GM23248 (cell line): Measurements from ENCODE around the gene HTT. TPM values are rescaled to one million over a fixed set of nuclear protein-coding genes. Genes with fewer than 3 reads are reported as not detected.

Experiments used
- DNase-seq: peaks from one replicate; pipeline ENCODE4 v3.0.0-alpha.2; 2015
- H2AFZ ChIP-seq: fragments of 200-600 bp; sonication (generic); 2 replicates; pipeline ENCODE4 v1.6.1; 2016; ENCODE audit warnings: antibody characterized with exemption
- H3F3A ChIP-seq: fragments of 200-600 bp; sonication (generic); 2 replicates; pipeline ENCODE4 v1.6.1; 2016; ENCODE audit warnings: mild to moderate bottlenecking, antibody characterized with exemption, mixed run types; ENCODE audit not compliant: insufficient read depth
- H3K27ac ChIP-seq: fragments of 200-600 bp; sonication (generic); 2 replicates; pipeline ENCODE4 v1.5.1; 2016; ENCODE audit warnings: mild to moderate bottlenecking
- H3K27me3 ChIP-seq: fragments of 200-600 bp; sonication (generic); replicated peaks from 2 replicates; pipeline ENCODE4 v1.6.1; 2016; ENCODE audit warnings: mild to moderate bottlenecking; ENCODE audit not compliant: insufficient read depth
- H3K36me3 ChIP-seq: fragments of 200-600 bp; sonication (generic); 2 replicates; pipeline ENCODE4 v1.6.1; 2016; ENCODE audit warnings: low read depth, mild to moderate bottlenecking
- H3K4me1 ChIP-seq: fragments of 200-600 bp; sonication (generic); 2 replicates; pipeline ENCODE4 v1.6.1; 2016; ENCODE audit warnings: mild to moderate bottlenecking; ENCODE audit not compliant: insufficient read depth
- H3K4me2 ChIP-seq: fragments of 200-600 bp; sonication (generic); one replicate; pipeline ENCODE4 v1.6.1; 2016; ENCODE audit warnings: mild to moderate bottlenecking; ENCODE audit not compliant: unreplicated experiment
- H3K4me3 ChIP-seq: fragments of 200-600 bp; sonication (generic); 2 replicates; pipeline ENCODE4 v1.5.1; 2016; ENCODE audit warnings: mild to moderate bottlenecking
- H3K79me2 ChIP-seq: fragments of 200-600 bp; sonication (generic); 2 replicates; pipeline ENCODE4 v1.6.1; 2016; ENCODE audit warnings: mild to moderate bottlenecking; ENCODE audit not compliant: insufficient read depth
- H3K9ac ChIP-seq: fragments of 200-600 bp; sonication (generic); 2 replicates; pipeline ENCODE4 v1.6.1; 2016; ENCODE audit warnings: mild to moderate bottlenecking
- H3K9me2 ChIP-seq: fragments of 200-600 bp; sonication (generic); 2 replicates; pipeline ENCODE4 v1.6.1; 2016; ENCODE audit warnings: mixed run types, mild to moderate bottlenecking, moderate library complexity; ENCODE audit not compliant: insufficient read depth
- H3K9me3 ChIP-seq: fragments of 200-600 bp; sonication (generic); one replicate; pipeline ENCODE4 v1.6.1; 2017; ENCODE audit warnings: low read depth
- H4K20me1 ChIP-seq: fragments of 200-600 bp; sonication (generic); 2 replicates; pipeline ENCODE4 v1.6.0; 2016; ENCODE audit not compliant: insufficient read depth
- EZH2 ChIP-seq: fragments of 200-600 bp; sonication (generic); IDR thresholded peaks from 2 replicates; pipeline ENCODE4 v1.6.1; 2018; ENCODE audit warnings: antibody characterized with exemption, mild to moderate bottlenecking; ENCODE audit not compliant: insufficient read depth, poor library complexity, severe bottlenecking
- EZH2phosphoT487 ChIP-seq: fragments of 200-600 bp; sonication (generic); IDR thresholded peaks from 2 replicates; pipeline ENCODE4 v1.6.1; 2018; ENCODE audit warnings: antibody characterized with exemption, moderate library complexity, mild to moderate bottlenecking, low read depth; ENCODE audit not compliant: insufficient read depth
- WGBS, 2 experiments: methylation state at CpG; one replicate each; pipeline ENCODE4 v1.1.6; 2015 to 2017; ENCODE audit warnings: low lambda C conversion rate in 2 of 2, low coverage in 1 of 2; ENCODE audit errors: missing lambda C conversion rate in 2 of 2; 5-methylcytosine and 5-hydroxymethylcytosine counted together
- in situ Hi-C: fragments of 300-500 bp; cut with MboI; formaldehyde crosslinking; loops from 2 replicates; pipeline ENCODE4 v1.15.0; 2020
- polyA plus RNA-seq: library from polyadenylated mRNA; unstranded; fragments of >200 nt; fragmentation: Nextera tagmentation; extraction: Ambion mirVana; gene quantifications from 2 replicates; pipeline ENCODE4 v1.2.1, GENCODE V29; 2016
- total RNA-seq: library from RNA; depleted of rRNA; stranded (reverse); fragments of >200 nt; shearing (Covaris generic); gene quantifications from 2 replicates; pipeline ENCODE4 v1.2.3, GENCODE V29; 2014

The HTT gene
- total and polyA plus RNA-seq, 2 experiments from 2014 or later = 8.2 to 26.5 TPM

- Histone ChIP-seq H3F3A (no peaks in the 10 kb centered on the region), H3K27me3 (no peaks in the 10 kb centered on the region), H3K4me1 (peaks cover 3% of the 10 kb centered on the region; the same call in 1 of the 2 replicates), H3K36me3 (peaks cover 33% of the 10 kb centered on the region), H2AFZ (no peak overlapping the region), H3K27ac (no peak overlapping the region), H4K20me1 (no peaks in the 10 kb centered on the region), H3K9ac (no peak overlapping the region), H3K4me2 (no peak overlapping the region), H3K9me3 (no peaks in the 10 kb centered on the region), H3K9me2 (no peaks in the 10 kb centered on the region), H3K4me3 (no peak overlapping the region), H3K79me2 (no peaks in the 10 kb centered on the region)
- TF ChIP-seq EZH2phosphoT487 = no peak
- no peak for TF ChIP-seq EZH2
- no peak for DNase-seq
- in situ Hi-C loops = no loop called here
- WGBS, 2 experiments = 95 to 96% methylated on average over 8 of the region's 8 CpGs
Observed at GRCh38 chr4:3211866-3212265, 137.4 kb downstream of the HTT start.

GRCh38 chr4:3212391-3213105, 138.1 kb downstream of the HTT start:
- no peaks in the 10 kb centered on the region for H4K20me1 ChIP-seq
- H3K27ac ChIP-seq = no peak overlapping the region
- H3K9me3 ChIP-seq = no peaks in the 10 kb centered on the region
- WGBS, 2 experiments = 92 to 94% methylated on average over 12 of the region's 12 CpGs
- no peak overlapping the region for H3K9ac ChIP-seq
- peaks cover 29% of the 10 kb centered on the region for H3K36me3 ChIP-seq
- in situ Hi-C loops = no loop called here
- TF ChIP-seq EZH2 (no peak), EZH2phosphoT487 (no peak)
- no peak for DNase-seq
- no peaks in the 10 kb centered on the region for H3K27me3 ChIP-seq
- no peak overlapping the region for H2AFZ ChIP-seq
- no peak overlapping the region for H3K4me2 ChIP-seq
- no peaks in the 10 kb centered on the region for H3K9me2 ChIP-seq
- H3K79me2 ChIP-seq = no peaks in the 10 kb centered on the region
- peaks cover 3% of the 10 kb centered on the region; the same call in 1 of the 2 replicates for H3K4me1 ChIP-seq
- H3F3A ChIP-seq = no peaks in the 10 kb centered on the region
- no peak overlapping the region for H3K4me3 ChIP-seq

DNA sequence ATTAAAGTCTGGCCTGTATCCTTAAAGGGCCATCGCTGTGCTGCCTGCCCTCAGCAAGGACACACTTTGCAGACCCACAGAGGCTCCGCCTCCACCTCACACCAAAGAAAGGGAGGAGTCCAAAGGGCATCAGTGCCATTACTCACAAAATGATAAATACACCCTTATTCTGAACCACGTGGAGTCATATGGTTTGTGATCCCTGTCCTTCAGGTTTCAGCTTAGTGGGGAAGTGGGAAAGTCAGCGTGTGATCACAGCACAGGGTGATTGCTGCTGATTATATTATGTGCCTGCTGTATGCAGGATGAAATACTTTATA, 138.6 kb downstream of the HTT start:
- no peaks in the 10 kb centered on the region for H3K4me1 ChIP-seq
- no peaks in the 10 kb centered on the region for H4K20me1 ChIP-seq
- H3K9ac ChIP-seq = no peak overlapping the region
- no peaks in the 10 kb centered on the region for H3K27me3 ChIP-seq
- no peaks in the 10 kb centered on the region for H3K79me2 ChIP-seq
- no peak for DNase-seq
- no peak overlapping the region for H3K27ac ChIP-seq
- peaks cover 29% of the 10 kb centered on the region for H3K36me3 ChIP-seq
- H3F3A ChIP-seq = no peaks in the 10 kb centered on the region
- in situ Hi-C loops = no loop called here
- H3K9me2 ChIP-seq = no peaks in the 10 kb centered on the region
- no peaks in the 10 kb centered on the region for H3K9me3 ChIP-seq
- H3K4me2 ChIP-seq = no peak overlapping the region
- no peak overlapping the region for H3K4me3 ChIP-seq
- TF ChIP-seq EZH2phosphoT487 (no peak), EZH2 (no peak)
- WGBS, 2 experiments = 85 to 89% methylated on average over 4 of the region's 4 CpGs
- H2AFZ ChIP-seq = no peak overlapping the region

DNA sequence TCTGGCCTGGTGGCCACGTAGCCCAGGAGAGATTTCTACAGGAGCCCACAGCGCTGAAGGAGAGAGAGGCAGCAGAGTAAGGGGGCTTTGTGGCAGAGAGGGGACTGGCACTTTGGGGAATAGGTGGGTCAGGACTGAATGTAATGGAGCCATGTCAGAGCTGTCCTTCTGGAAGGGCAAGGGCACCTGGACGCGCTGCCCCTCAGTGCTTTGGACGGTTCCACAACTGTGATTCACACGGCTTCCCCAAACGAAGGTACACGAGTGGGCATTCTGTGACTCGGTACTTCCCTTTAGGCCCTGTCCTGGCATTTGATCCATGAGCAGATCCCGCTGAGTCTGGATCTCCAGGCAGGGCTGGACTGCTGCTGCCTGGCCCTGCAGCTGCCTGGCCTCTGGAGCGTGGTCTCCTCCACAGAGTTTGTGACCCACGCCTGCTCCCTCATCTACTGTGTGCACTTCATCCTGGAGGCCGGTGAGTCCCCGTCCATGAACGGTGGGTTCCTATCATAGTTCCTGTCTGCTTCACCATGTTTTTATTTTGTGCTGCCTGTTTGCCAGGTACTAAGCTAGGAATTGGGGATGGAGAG, 139.3 kb downstream of the HTT start:
- H3K36me3 ChIP-seq = peaks cover 29% of the 10 kb centered on the region
- H3K4me3 ChIP-seq = no peak overlapping the region
- H3K79me2 ChIP-seq = no peaks in the 10 kb centered on the region
- no peaks in the 10 kb centered on the region for H4K20me1 ChIP-seq
- no peak overlapping the region for H3K27ac ChIP-seq
- H3K9me2 ChIP-seq = no peaks in the 10 kb centered on the region
- DNase-seq = no peak
- no peak overlapping the region for H3K4me2 ChIP-seq
- no peaks in the 10 kb centered on the region for H3K9me3 ChIP-seq
- no peaks in the 10 kb centered on the region for H3K4me1 ChIP-seq
- no peaks in the 10 kb centered on the region for H3F3A ChIP-seq
- in situ Hi-C loops = no loop called here
- WGBS, 2 experiments = 95% methylated on average over 15 of the region's 15 CpGs
- H2AFZ ChIP-seq = no peak overlapping the region
- H3K9ac ChIP-seq = no peak overlapping the region
- no peaks in the 10 kb centered on the region for H3K27me3 ChIP-seq
- TF ChIP-seq EZH2 (no peak), EZH2phosphoT487 (no peak)
